Fibroblast of skin of abdomen (primary cell): ENCODE data around the gene WDR33. TPM values are rescaled to one million over a fixed set of nuclear protein-coding genes. Genes with fewer than 3 reads are reported as not detected.
"Not testable (repeated sequence)": the region's sequence is repeated elsewhere in the genome, so short reads cannot be mapped to it uniquely, and the experiment has no call there.

Experiments
- DNase-seq: peaks from one replicate; pipeline ENCODE4 v3.0.0-alpha.2; 2013
- polyA plus RNA-seq, 2 experiments: library from polyadenylated mRNA; unstranded; fragments of 120-200 nt; gene quantifications; one replicate each; pipeline ENCODE4 v1.2.1, GENCODE V29; 2013; ENCODE audit not compliant: insufficient read length in 2 of 2

The WDR33 gene
- polyA plus RNA-seq (2013, experiment 1 of 2; ENCODE audit: insufficient read length): 28.2 TPM
- 29.8 TPM for polyA plus RNA-seq (2013, experiment 2 of 2; ENCODE audit: insufficient read length)

DNA sequence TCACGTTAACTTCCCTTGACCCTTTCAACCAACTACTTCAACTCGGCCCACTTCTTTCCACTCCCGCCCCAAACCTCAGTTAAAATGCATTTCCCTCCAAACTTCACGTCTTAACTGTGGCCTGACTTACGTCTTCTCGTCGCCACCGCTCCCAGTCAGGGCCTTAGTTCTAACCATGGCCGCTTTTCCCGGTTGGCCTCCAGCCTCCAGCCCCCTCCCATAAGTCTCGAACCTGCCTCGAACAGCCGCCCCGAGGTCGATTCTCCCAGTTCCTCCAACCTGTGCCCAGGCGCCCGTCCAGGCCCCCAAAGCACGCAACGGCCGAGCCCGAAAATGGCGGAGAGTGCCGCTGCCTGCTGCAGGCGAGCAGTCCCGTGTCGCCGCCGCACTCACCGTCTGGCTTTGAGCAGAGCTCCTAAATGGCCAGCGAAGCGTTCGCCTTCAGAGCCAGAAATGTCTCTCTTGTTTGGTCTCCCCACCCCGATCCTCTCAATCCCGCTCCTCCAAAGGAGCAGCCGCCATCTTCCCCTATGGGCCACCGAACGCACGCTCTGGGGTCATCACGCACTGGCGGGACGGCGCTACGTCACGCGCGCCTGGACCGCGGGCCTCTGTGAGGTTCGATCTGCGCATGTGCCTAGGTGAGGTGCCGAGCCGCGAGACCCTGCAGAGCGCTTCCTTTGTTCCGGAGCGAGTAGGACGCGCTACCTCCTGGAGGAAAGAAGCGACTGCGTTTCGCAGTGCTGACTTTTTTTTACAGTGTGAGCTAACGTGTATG is at the start of gene WDR33:
TSS of gene WDR33 (minus strand) at position 553 of the 778 bp plus-strand sequence. CDS start 40,190 bp downstream, outside the sequence.
- DNase-seq: peak; percentile 89

DNA sequence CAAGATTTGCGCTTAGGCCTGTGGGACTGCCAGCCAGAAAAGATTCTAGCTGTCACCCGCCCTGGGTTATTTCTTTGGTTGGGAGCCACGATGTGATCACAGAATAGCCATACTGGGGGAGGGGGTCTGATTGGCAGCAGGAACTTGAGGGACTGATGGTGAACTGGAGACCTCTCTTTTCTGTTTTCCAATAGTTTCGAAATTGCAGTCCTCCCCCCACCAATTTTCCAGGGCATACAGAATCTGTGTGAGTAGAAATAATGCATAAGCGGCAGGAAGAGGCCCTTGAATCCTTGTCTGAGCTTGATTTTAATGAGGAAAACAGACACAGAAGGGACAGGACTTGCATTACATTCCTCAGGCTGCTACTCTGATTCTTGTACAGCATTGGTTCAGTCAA is 49.2 kb upstream of the WDR33 start:
- DNase-seq: no peak

DNA sequence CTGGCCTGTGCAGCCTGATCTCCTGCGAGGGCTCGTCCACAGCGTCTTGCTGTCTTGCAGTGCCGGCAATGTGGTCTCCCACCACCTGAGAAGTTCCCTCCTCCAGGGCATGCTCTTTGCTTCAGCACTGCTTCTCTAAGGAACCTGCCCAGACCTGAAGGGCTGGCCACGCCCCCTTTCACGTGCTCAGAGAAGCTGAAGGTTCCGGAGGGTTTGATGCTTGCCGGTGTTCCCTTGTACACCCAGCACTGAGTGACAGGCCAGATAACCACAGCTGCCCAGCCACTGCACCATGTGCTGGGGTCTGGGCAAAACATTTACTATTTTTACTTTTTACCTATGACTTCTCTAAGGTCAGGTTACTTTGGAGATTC is 48.7 kb upstream of the WDR33 start:
- DNase-seq: no peak

DNA sequence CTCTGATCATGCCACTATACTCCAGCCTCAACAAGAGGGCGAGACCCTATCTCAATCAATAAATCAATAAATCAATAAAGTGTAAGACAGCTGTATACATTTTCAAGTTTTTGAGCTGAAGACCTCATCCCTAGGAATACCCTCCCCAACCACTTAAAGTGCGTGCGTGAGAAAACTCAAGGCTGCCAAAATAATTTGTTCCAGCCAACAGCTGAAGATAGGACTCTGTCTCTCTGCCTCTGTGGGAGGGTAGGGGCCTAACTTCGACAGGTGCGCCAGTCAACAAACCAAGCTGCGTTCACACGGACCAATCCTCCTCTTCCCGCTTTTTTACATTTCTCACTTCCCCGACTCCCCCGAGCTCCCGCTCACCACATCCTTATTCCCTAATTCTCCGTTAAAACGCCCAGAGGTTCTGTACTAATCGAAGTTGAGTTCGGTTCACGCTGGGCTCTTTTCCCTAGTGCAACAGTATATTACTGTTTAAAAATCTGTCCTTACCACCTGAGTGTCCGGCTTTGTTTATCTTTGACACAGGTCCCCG is 46.4 kb upstream of the WDR33 start:
- DNase-seq: no peak

DNA sequence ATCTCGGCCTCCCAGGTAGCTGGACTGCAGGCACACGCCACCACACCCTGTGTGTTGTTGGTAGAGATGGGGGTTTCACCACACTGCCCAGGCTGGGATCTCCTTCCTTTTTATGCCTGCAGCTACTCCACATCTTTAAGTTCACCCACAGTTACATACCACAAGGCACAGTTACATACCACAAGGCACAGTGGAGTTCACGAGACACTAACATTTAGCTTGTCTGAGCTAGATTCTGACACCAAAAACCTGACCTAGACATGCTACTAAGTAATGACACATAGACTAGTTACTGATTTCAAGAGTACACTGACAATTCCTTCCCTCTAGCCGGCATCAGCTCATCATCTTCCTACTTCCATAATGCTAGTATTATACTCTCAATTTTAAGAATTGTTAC is 42.7 kb upstream of the WDR33 start:
- no peak for DNase-seq

DNA sequence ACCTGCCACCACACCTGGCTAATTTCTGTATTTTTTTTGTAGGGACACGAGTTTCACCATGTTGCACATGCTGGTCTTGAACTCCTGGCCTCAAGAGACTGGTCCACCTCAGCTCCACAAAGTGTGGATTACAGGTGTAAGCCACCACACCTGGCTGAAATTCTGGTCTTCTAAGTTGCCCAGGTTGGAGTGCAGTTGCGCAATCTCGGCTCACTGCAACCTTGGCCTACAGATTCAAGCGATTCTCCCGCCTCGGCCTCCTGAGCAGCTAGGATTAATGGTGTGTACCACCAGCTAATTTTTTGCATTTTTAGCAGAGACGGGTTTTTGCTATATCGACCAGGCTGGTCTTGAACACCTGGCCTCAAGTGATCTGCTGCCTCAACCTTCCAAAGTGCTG is 41.4 kb upstream of the WDR33 start:
- no peak for DNase-seq

DNA sequence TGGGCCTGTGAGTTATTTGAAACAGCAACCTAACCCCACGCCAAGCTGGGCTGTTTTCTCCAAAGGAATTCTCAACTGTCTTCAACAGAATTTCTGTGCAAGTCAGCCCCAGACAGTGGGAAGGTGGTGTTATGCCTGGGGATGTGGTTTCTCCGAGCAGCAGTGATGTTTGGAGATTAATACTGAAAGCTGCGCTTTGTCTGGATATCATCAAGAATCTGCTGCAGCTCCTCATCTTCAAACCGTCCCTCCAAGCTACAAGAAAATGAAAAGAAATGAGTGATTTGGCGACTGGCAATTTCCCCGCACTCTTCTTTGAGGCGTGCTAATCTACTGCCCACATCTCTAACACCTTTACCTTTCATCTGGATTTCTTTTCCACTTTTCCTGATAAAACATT is 37.0 kb upstream of the WDR33 start:
- DNase-seq: no peak

DNA sequence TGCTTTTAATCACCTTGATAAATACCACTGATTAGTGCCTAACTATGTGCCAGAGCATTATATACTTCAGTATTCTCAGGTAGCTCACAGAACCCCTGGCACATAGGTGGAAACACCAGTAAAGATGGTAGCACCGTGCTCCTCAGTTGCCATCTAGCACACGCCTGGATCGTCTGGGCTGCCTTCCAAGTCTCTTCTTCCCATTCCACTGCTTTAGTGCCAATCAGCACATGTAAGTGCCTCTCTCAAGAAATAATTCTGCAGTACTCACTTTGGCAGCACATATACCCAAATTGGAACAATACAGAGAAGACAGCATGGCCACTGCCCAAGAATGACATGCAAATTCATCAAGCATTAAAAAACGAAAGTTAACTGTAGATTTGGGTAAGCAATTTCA is 34.0 kb upstream of the WDR33 start:
- no peak for DNase-seq

DNA sequence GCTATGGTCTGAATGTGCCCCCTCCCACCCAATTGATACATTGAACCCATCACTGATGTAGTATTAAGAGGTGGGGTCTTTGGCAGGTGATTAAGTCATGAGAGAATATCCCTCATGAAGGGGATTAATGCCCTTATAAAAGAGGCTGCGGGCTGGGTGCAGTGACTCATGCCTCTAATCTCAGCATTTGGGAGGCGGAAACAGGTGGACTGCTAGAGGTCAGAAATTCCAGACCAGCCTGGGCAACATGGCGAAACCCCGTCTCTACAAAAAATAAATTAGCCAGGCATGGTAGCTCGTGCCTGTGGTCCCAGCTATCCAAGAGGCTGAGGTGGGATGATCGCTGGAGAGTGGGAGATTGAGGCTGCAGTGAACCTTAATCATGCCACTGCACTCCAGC is 32.7 kb upstream of the WDR33 start:
- DNase-seq: no peak

DNA sequence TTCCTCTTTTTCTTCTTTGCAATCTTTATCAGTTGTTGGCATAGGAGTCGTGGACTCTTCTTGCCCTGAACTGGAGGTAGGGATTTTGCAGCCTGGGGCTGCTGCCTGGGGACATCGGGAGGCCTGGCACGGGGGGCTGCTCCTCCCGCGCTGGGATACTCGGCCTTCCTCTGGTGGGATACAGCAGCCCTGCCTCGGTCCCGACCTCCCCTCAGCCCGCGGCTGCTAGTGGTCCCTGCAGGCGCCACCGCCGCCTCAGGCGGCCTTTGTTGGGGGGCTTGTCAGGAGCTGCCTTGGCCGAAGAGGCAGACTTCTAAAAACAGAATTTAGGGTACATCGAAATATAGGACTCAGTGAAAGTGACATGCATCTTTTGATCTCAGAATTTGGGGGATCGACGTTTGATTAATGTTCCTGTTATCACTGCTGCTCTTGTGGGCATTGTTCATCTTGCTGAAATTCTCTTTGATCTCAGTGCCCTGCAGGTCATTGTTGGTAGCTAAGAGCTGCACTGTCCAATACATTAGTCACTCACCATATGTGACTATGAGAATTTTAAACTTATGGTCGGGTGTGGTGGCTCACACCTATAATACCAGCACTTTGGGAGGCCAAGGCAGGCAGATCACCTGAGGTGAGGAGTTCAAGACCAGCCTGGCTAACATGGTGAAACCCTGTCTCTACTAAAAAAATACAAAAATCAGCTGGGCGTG is 30.7 kb upstream of the WDR33 start:
- no peak for DNase-seq

DNA sequence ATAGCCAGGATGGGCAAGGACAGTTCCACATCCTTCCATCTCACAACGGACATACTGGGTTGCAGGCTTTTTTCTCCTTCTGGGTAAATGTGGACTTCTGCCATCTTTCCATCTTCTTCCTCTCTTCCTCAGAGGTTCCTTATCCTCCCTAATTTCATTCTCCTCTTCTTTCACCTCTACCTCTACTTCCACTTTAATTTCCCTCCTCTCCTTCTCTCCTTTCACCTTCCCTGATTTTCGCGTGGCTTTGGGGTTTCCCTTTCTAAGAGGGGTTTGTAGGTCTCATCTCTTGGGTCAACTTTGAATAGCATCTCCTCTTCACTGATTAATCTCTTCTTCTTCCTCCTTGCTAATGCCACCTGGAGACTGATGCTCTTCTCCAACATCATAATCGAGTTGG is 29.9 kb upstream of the WDR33 start:
- DNase-seq: no peak

DNA sequence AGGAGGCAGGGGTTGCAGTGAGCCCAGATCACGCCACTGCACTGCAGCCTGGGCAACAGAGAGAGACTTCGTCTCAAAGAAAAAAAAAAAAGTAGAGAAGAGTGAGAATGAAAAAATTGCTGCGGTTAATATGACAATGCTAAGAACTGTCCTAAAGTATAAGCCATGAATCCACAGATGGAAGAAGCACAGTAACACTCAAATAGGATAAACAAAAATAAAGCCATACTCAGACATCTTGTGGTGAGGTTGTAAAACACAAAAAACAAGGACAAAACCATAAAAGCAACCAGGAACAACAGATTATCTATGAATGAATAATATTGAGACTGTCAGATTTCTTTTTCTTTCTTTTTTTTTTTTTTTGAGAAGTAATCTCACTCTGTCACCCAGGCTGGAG is 24.0 kb upstream of the WDR33 start:
- no peak for DNase-seq

DNA sequence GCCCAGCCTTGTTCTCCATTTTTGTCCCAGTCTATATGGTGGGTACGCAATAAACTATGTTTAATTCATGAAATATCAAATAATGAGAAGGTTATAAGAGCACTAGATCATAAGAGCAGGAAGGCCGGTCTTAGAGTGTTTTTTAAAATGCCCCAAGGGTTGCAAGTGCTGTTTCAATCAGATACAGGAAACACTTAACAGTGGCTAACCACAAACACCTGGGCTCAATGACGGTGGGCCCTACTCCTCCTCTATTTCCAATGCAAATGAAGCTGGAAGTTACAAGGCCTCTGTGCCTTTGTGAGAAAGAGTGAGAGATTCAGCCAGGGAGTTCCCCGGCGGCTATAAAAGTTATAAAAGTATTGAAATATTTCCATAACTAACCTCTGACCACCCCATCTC is 18.9 kb upstream of the WDR33 start:
- no peak for DNase-seq

DNA sequence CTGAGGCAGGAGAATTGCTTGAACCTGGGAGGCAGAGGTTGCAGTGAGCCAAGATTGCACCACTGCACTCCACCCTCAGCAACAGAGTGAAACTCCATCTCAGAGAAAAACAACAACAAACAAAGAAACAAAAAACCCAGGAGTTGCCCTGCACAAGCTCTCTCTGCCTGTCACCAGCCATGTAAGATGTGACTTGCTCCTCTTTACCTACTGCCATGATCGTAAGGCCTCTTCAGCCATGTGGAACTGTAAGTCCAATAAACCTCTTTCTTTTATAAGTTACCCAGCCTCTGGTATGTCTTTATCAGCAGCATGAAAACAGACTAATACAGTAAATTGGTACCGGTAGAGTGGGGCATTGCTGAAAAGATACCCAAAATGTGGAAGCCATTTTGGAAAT is 15.7 kb upstream of the WDR33 start:
- not testable (repeated sequence) for DNase-seq

DNA sequence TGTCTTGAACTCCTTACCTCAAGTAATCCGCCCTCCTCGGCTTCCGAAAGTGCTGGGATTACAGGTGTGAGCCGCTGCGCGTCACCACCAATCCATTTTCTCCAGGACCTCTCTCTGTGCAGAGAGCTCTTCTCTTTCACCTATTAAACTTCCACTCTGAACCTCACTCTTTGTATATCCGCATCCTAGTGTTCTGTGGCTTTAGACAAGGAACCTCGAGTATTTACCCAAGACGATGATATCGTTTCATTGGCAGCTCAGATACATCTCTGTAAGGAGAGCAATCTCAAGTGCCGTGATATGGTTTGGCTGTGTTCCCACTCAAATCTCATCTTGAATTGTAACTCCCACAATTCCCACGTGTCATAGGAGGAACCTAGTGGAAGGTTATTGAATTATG is 15.1 kb upstream of the WDR33 start:
- no peak for DNase-seq

DNA sequence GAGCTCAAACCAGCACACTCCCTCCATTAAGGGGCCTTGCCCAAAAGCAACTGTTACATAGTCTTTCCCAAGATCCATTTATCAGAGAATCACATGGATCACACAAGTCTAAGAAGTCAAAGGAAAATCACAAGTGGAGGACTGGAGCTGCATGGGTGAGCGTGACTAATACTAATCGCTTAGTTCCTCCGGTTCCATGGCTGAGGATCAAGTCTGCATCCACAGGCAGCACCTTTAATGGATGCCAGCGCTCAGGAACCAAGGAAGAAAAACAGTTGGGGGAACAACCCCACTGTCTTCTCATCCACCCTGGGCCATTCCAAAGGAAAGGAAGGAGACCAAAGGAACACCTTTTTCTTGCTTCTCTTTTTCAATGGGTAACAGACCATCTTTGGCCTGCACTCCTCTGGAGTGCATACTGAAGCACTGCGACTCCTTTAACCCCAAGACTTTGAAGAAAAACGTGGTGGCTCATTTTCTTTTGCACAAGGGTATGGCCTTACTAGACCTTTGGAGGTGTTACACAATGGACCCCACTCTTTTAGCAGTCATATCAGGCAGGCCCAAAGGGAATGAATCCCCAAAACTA is 9.2 kb upstream of the WDR33 start:
- DNase-seq: no peak

DNA sequence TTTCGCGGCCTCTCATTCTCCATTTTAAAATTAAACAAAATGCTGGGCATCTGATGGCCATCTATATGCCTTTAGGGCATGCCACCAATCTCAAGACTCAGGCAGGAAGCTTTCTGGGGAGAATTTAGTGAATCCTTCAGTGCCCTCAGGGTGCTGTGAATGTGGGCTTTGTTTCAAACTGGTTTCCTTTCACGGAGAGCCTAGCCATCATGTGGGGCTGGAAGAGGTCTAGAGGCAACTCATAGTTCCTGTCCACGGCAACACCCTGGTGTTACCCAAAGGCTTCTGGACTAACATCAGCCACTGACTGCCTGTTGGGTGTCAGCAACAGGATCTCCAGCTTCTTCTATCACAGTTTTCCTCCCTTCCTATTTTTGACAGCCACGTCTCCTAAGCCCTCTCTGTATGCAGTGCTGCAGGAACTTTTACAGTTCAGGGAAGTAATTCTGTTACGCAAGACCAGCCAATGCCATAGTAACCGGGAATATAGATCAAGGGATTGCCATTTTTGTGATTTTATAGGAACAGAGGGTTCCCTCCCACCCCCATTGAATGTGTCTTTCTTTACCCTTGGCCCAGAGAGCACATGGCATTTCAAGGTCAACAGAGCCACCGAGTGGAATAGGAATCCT is 7.9 kb upstream of the WDR33 start:
- DNase-seq: no peak

DNA sequence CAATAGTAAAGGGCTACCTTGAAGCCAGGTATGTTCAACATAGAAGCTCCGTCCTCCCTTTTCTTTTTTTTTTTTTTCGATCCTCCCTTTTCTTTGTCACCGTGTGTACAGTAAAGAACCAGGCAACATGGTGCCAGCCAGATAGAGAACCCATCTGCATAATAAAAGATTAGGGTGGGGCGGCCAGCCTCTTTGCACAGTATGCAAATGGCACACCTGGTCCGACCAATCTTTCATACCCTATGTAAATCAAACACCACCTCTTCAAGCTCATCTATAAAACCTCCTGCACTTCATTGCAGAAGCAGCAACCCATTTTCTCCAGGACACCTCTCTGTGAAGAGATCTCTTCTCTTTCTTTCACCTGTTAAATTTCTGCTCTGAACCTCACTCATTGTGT is 7.3 kb upstream of the WDR33 start:
- DNase-seq: no peak

DNA sequence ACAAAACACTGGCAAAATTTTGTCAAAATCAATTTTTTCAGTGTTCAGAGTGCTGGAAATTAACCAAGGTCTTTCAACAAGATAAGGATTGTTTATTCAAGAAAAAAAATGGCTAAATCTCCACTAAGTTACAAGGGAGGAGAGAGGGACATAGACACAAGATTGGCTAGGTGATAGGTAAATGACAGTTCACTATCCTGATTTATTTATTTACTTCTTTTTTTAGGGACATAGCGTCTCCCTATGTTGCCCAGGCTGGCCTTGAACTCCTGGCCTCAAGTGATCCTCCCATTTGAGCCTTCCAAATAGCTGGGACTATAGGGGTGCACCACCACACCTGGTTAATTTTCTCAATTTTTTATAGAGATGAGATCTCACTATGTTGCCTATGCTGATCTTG is 3.7 kb upstream of the WDR33 start:
- DNase-seq: no peak

DNA sequence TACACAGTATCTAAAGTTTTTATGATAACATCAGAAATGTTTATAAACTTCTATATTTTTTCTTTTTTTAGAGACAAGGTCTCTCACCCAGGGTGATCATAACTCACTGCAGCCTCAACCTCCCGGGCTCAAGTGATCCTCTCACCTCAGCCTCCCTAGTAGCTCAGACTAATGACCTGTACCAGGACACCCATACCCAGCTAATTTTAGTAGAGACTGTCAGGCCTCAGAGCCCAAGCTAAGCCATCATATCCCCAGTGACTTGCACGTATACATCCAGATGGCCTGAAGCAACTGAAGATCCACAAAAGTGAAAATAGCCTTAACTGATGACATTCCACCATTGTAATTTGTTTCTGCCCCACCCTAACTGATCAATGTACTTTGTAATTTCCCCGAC is 1.5 kb upstream of the WDR33 start:
- not testable (repeated sequence) for DNase-seq

DNA sequence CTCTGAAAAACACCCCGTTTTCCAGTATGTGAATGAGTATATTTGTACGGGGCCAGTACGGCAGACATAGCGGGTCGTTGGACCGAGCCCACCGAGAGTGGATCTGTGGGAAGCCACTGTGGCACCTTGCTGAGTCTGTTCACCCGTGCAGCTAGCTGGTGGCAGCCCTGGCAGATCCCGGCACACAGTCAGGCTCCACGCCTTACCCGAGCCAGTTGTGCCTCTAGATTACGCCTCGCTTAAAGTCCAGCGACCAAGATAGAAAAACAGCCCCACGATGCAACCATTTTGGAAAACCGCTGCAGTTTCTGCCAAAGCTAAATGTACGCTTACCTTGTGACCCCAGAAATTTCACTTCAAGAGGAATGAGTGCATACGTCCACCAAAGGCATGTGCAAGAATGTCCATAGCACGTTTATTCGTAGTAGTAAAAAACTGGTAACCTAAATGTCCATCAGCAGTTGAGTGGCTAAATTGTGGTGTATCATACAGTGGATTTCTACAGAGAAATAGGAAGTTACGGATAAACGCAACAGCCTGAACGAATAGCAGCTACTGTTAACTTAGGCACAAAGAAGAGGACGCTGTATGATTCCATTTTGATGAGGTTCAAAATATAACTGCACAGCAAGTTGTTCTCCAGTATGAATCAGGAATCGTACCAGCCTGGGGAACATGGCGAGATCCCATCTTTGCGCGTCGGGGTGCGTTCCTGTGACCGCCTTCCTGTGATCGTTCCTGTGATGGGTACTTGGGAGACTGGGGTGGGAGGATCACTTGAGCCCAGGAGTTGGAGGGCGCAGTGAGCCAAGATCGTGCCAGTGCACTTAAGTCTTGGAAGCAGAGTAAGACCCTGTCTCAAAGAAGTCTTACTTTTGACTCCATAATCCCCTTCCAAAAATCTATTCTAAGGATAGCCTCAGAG is 688 bp upstream of the WDR33 start:
- DNase-seq: no peak

DNA sequence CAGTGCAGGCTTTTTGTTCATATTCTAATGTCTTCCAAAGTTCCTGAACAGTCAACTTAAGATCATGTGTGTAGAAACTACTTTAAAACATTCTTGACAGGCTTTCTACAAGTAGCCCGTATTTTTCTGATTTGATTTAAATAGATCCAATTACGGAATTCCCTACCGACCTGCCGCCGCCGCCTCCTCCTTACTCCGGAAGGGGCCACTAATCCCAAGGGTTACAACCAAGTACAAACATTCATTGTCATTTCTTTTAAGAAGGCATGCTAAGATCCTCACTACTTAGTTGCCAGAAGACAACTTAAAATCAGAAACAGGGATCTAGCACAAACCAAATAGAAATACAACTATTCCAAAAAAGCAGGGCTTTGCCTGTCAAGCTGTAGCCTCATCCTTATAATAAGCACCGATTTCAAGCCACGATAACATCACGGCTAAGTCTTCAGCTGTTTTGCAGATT is 784 bp downstream of the WDR33 start:
- DNase-seq: peak; percentile 8
